IMR-90 (cell line): ENCODE data around the gene MOV10L1.

Experiments
- CTCF ChIP-seq: conservative IDR thresholded peaks from 2 replicates; pipeline ENCODE4 v1.5.1; 2012; ENCODE audit warnings: mild to moderate bottlenecking, low read depth, low read length, improper control_type of control experiment
- MAFK ChIP-seq: IDR thresholded peaks from 2 replicates; pipeline ENCODE4 v1.6.1; 2012; ENCODE audit warnings: low read depth, low read length, improper control_type of control experiment
- MXI1 ChIP-seq: IDR thresholded peaks from 2 replicates; pipeline ENCODE4 v1.6.1; 2012; ENCODE audit warnings: low read depth, mild to moderate bottlenecking, low read length, moderate library complexity, borderline replicate concordance
- NFE2L2 ChIP-seq: fragments of 150-350 bp; IDR thresholded peaks from 2 replicates; pipeline ENCODE4 v1.6.1; 2016; ENCODE audit warnings: low read depth, mild to moderate bottlenecking, low read length
- POLR2A ChIP-seq: IDR thresholded peaks from 2 replicates; pipeline ENCODE4 v1.6.1; 2012; ENCODE audit warnings: mild to moderate bottlenecking, low read depth, low read length
- USF2 ChIP-seq: fragments of 150-350 bp; IDR thresholded peaks from 2 replicates; pipeline ENCODE4 v1.6.1; 2017; ENCODE audit warnings: mild to moderate bottlenecking, antibody characterized with exemption, low read length, low read depth

- TF ChIP-seq MAFK (no peak), POLR2A (no peak), CTCF (no peak), NFE2L2 (no peak), MXI1 (no peak), USF2 (no peak)
Observed at GRCh38 chr22:50194037-50194805, 104.4 kb downstream of the MOV10L1 start.
